ENCODE measurements around the gene PIK3R2. TPM values are rescaled to one million over a fixed set of nuclear protein-coding genes. Genes with fewer than 3 reads are reported as not detected.

Gene PIK3R2
- polyA plus RNA-seq, 1 experiment: 19.7 TPM

- ChIA-PET POLR2A (interaction anchor here (0.6 kb wide), 1 partner anchor 17 kb away, joined by 10 read pairs; no protein-coding TSS in a partner anchor), CTCF (interaction anchor here (0.6 kb wide), 1 partner anchor 218 kb away, joined by 5 read pairs; no protein-coding TSS in a partner anchor)
- Histone ChIP-seq H3K9me3 (ENCODE audit: control insufficient read depth, insufficient read depth, low read length) (no peaks in the 10 kb centered on the region; the same call in 1 of the 2 replicates), H3K4me3 (ENCODE audit: low read depth, low read length) (peak overlapping the region; percentile 77), H3K27me3 (ENCODE audit: control insufficient read depth, insufficient read depth, low read length) (peaks cover 3% of the 10 kb centered on the region), H3K27ac (ENCODE audit: low read depth, low read length) (no peak overlapping the region)
- DNase-seq (ENCODE audit: low read depth, low spot score): no peak
- TF ChIP-seq CTCF (IDR thresholded peaks at IDR 0.05; ENCODE audit: low read depth, low read length): no peak
Measured at GRCh38 chr19:18109341-18109732, 43.6 kb upstream of the PIK3R2 start.

- ChIA-PET POLR2A (interaction anchor here (0.6 kb wide), 1 partner anchor 18 kb away, joined by 10 read pairs; no protein-coding TSS in a partner anchor), CTCF (interaction anchor here (0.6 to 2.0 kb wide), 4 partner anchors 42 to 218 kb away, joined by 3 to 7 read pairs (median 5); no protein-coding TSS in a partner anchor)
Measured at GRCh38 chr19:18109733-18110608, 43.0 kb upstream of the PIK3R2 start.

GRCh38 chr19:18110609-18111232 is 42.2 kb upstream of the PIK3R2 start:
- CTCF ChIA-PET: interaction anchor here (0.7 to 2.0 kb wide), 11 partner anchors 10 to 218 kb away, joined by 3 to 8 read pairs (median 4); partner anchors contain the start of gene MAST3
- no peaks in the 10 kb centered on the region; the same call in 1 of the 2 replicates for H3K9me3 ChIP-seq (ENCODE audit: control insufficient read depth, insufficient read depth, low read length)
- H3K27ac ChIP-seq (ENCODE audit: low read depth, low read length): no peak overlapping the region
- POLR2A ChIA-PET: interaction anchor here (0.6 kb wide), 1 partner anchor 1026 kb away, joined by 4 read pairs; no protein-coding TSS in a partner anchor
- H3K27me3 ChIP-seq (ENCODE audit: control insufficient read depth, insufficient read depth, low read length): peaks cover 3% of the 10 kb centered on the region
- DNase-seq (ENCODE audit: low read depth, low spot score): no peak
- H3K4me3 ChIP-seq (ENCODE audit: low read depth, low read length): peak overlapping the region; percentile 77
- no peak for TF ChIP-seq CTCF (IDR thresholded peaks at IDR 0.05; ENCODE audit: low read depth, low read length)

More at GRCh38 chr19:18109733-18110608, 43.0 kb upstream of the PIK3R2 start:
- Histone ChIP-seq H3K9me3 (ENCODE audit: control insufficient read depth, insufficient read depth, low read length) (no peaks in the 10 kb centered on the region; the same call in 1 of the 2 replicates), H3K27me3 (ENCODE audit: control insufficient read depth, insufficient read depth, low read length) (peaks cover 3% of the 10 kb centered on the region), H3K4me3 (ENCODE audit: low read depth, low read length) (peak overlapping the region; percentile 77), H3K27ac (ENCODE audit: low read depth, low read length) (no peak overlapping the region)
- DNase-seq (ENCODE audit: low read depth, low spot score): no peak
- TF ChIP-seq CTCF (IDR thresholded peaks at IDR 0.05; ENCODE audit: low read depth, low read length): no peak

GRCh38 chr19:18112989-18113478 is 39.9 kb upstream of the PIK3R2 start:
- ChIA-PET POLR2A (interaction anchor here (0.7 to 1.0 kb wide), 2 partner anchors 168 to 717 kb away, joined by 3 to 4 read pairs; partner anchors contain the start of gene JUND), CTCF (interaction anchor here (0.6 to 2.4 kb wide), 38 partner anchors 9 to 209 kb away, joined by 3 to 28 read pairs (median 5); partner anchors contain the start of genes ARRDC2, IFI30 and PIK3R2)
- peak; percentile 96 for TF ChIP-seq CTCF (IDR thresholded peaks at IDR 0.05; ENCODE audit: low read depth, low read length)
- Histone ChIP-seq H3K27me3 (ENCODE audit: control insufficient read depth, insufficient read depth, low read length) (peaks cover 3% of the 10 kb centered on the region), H3K4me3 (ENCODE audit: low read depth, low read length) (no peak overlapping the region), H3K9me3 (ENCODE audit: control insufficient read depth, insufficient read depth, low read length) (no peaks in the 10 kb centered on the region; the same call in 1 of the 2 replicates), H3K27ac (ENCODE audit: low read depth, low read length) (no peak overlapping the region)
- no peak for DNase-seq (ENCODE audit: low read depth, low spot score)
